Kidney epithelial cell (primary cell): ENCODE results near the gene C20orf173. TPM values are rescaled to one million over a fixed set of nuclear protein-coding genes. Genes with fewer than 3 reads are reported as not detected.

Experiments
- DNase-seq: peaks from one replicate; pipeline ENCODE4 v3.0.0-alpha.2; 2010; ENCODE audit warnings: low read depth
- H3K27me3 ChIP-seq: 2 replicates; pipeline ENCODE4 v1.6.0; 2011; ENCODE audit warnings: low read length; ENCODE audit not compliant: control insufficient read depth, insufficient read depth
- H3K36me3 ChIP-seq: 2 replicates; pipeline ENCODE4 v1.5.1; 2011; ENCODE audit warnings: low read length; ENCODE audit not compliant: control insufficient read depth, insufficient read depth
- H3K4me3 ChIP-seq: 2 replicates; pipeline ENCODE4 v1.5.1; 2011; ENCODE audit warnings: low read depth, mild to moderate bottlenecking, control low read depth, low read length
- total RNA-seq: library from RNA; depleted of rRNA; stranded (reverse); fragments of >200 nt; gene quantifications from 2 replicates; pipeline ENCODE4 v1.2.3, GENCODE V29; 2015
- TF ChIP-seq, protein P1 (sequence below): IDR thresholded peaks from 2 replicates; pipeline ENCODE4 v1.5.1; 2011; ENCODE audit warnings: mild to moderate bottlenecking, moderate library complexity, low read length, control low read depth, inconsistent platforms; ENCODE audit not compliant: insufficient read depth, poor library complexity, severe bottlenecking

The C20orf173 gene
- total RNA-seq, 1 donor from 2014 or later: not detected

DNA sequence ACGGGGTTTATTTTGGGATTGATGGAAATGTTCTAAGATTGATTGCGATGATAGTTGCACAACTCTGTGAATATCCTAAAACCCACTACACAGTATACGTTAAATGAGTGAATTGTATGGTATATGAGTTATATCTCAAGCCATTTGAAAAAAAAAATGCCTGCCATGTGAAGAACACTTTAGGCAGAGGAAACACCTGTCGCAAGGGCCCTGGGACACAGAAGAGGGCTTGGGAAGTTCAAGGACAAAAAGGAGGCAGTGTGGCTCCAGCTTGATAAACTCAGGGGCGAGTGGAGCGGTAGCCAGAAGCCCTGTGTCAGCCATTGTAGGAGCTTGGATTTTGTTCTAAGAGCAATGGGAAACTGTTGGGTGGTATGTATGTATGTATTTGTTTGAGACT is 37.1 kb downstream of the C20orf173 start:
- no peak for DNase-seq
- Histone ChIP-seq H3K4me3 (no peak overlapping the region), H3K27me3 (no peaks in the 10 kb centered on the region), H3K36me3 (peaks cover 8% of the 10 kb centered on the region)
- TF ChIP-seq, protein P1, sequence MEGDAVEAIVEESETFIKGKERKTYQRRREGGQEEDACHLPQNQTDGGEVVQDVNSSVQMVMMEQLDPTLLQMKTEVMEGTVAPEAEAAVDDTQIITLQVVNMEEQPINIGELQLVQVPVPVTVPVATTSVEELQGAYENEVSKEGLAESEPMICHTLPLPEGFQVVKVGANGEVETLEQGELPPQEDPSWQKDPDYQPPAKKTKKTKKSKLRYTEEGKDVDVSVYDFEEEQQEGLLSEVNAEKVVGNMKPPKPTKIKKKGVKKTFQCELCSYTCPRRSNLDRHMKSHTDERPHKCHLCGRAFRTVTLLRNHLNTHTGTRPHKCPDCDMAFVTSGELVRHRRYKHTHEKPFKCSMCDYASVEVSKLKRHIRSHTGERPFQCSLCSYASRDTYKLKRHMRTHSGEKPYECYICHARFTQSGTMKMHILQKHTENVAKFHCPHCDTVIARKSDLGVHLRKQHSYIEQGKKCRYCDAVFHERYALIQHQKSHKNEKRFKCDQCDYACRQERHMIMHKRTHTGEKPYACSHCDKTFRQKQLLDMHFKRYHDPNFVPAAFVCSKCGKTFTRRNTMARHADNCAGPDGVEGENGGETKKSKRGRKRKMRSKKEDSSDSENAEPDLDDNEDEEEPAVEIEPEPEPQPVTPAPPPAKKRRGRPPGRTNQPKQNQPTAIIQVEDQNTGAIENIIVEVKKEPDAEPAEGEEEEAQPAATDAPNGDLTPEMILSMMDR: no peak

DNA sequence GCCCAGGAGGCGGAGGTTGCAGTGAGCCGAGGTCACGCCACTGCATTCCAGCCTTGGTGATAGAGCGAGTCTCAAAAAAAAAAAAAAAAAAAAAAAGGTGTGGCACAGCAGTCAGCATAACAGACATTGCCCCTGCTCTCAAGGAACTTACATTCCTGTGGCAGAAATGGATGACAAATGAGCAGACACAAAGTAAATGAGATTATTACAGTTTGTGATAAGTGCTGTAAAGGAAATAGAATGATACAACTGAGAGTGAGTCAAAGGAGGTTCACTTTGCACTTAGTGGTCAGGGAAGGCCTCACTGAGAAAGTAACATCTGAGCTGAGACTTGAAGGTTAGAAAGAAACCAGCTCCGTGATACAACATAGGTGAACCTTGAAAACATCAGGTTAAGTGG is 37.6 kb downstream of the C20orf173 start:
- TF ChIP-seq, protein P1: no peak
- DNase-seq: no peak
- Histone ChIP-seq H3K4me3 (no peak overlapping the region), H3K36me3 (peaks cover 8% of the 10 kb centered on the region), H3K27me3 (no peaks in the 10 kb centered on the region)

DNA sequence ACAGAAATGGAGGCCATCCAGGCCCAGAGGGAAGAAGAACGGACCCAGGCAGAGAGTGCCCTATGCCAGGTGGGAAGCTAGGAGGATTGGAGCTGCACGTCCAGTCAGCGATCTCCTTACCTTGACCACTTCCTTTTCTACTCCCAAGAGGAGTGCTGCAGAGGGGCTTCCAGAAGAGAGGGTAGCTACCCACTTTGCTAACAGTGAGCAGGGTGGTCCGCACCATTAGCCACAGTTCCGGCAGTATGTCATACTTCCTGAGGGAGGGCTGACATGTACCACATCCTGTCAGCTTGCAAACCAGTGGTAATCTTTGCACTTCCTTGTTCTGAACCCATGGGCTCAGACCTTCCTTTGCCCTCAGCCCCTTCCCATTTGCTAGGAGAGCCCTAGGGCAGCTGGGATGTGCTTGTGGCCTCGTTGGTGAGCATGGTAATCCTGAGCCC is 38.7 kb downstream of the C20orf173 start:
- TF ChIP-seq, protein P1: no peak
- Histone ChIP-seq H3K36me3 (peaks cover 8% of the 10 kb centered on the region), H3K4me3 (no peak overlapping the region), H3K27me3 (no peaks in the 10 kb centered on the region)
- DNase-seq: no peak

DNA sequence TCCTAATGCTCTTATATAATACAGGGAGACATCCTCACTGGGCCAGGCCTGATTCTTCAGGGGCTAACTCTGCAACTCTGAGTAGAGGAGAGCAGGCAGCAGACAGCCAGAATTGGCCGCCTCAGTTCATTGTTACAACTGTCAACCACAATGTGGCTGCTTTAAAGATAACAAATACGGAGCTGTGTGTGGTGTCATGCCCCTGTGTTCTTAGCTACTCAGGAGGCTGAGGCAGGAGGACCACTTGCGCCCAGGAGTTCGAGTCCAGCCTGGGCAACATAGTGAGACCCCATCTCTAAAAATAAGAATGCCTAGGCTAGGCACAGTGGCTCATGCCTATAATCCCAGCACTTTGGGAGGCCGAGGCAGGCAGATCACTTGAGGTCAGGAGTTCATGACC is 39.7 kb downstream of the C20orf173 start:
- TF ChIP-seq, protein P1: no peak
- Histone ChIP-seq H3K27me3 (no peaks in the 10 kb centered on the region), H3K4me3 (no peak overlapping the region), H3K36me3 (peaks cover 8% of the 10 kb centered on the region)
- DNase-seq: no peak

DNA sequence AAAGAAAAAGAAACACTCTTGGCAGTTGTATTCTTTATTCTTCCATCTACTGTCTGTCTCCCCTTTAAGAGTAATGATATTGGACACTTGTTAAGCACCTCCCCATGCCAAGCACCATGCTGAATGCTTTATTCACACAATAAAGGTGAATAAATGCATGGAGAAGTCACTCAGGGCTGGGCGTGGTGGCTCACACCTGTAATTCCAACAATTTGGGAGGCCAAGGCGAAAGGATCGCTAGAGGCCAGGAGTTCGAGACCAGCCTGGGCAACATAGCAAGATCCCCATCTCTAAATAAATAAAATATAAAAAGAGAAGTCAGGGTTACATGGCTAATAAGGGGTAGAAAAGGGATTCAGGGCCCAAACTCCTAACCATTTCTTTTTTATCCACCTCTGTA is 42.0 kb downstream of the C20orf173 start:
- Histone ChIP-seq H3K36me3 (peaks cover 6% of the 10 kb centered on the region), H3K4me3 (no peak overlapping the region), H3K27me3 (no peaks in the 10 kb centered on the region)
- DNase-seq: no peak
- TF ChIP-seq, protein P1: no peak

DNA sequence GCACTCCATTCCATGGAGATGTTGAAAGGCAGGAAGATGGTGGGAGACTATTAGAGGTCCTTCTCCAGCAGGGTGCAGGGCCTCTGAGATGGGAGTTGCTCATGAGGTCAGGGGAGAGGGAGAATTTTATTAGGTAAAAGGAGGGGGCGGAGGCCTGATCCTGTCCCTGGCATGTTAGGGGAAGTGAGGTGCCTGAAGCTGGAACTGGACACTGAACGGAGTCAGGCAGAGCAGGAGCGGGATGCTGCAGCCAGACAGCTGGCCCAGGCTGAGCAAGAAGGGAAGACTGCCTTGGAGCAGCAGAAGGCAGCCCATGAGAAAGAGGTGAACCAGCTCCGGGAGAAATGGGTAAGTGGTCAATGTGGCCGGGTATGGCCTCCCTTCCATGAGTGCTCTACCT is 49.7 kb downstream of the C20orf173 start:
- H3K4me3 ChIP-seq: no peak overlapping the region
- peaks cover 5% of the 10 kb centered on the region for H3K36me3 ChIP-seq
- DNase-seq: no peak
- H3K27me3 ChIP-seq: no peaks in the 10 kb centered on the region
- TF ChIP-seq, protein P1: no peak
